H54 (cell line): ENCODE measurements around the gene TMED1.

Source experiments
- DNase-seq: peaks from one replicate; pipeline ENCODE4 v3.0.0; 2011; ENCODE audit warnings: low spot score, mixed read lengths; ENCODE audit not compliant: insufficient read length
- FAIRE-seq: peaks from 3 replicates; lab custom pipeline; 2011; peaks lifted over from hg19 to GRCh38; lab: Jason Lieb, UNC
- POLR2A ChIP-seq: IDR thresholded peaks from 2 replicates; pipeline ENCODE4 v1.6.1; 2011; ENCODE audit warnings: low read depth, mild to moderate bottlenecking, low read length

TMED1 gene

GRCh38 chr19:10831987-10832938, 3.7 kb downstream of the TMED1 start:
- FAIRE-seq (no peak), DNase-seq (no peak)
- no peak for TF ChIP-seq POLR2A

- no peak for FAIRE-seq
- DNase-seq, result no peak
- TF ChIP-seq POLR2A, result no peak
These were observed 4.9 kb downstream of the TMED1 start for GRCh38 chr19:10830931-10831779.

GRCh38 chr19:10830370-10830769, 5.6 kb downstream of the TMED1 start:
- TF ChIP-seq POLR2A, result no peak
- DNase-seq, result no peak
- no peak for FAIRE-seq

GRCh38 chr19:10829967-10830366, 6.0 kb downstream of the TMED1 start:
- FAIRE-seq, result no peak

GRCh38 chr19:10828981-10829821, 6.8 kb downstream of the TMED1 start:
- FAIRE-seq, result no peak

More at GRCh38 chr19:10829967-10830366, 6.0 kb downstream of the TMED1 start:
- no peak for TF ChIP-seq POLR2A
- no peak for DNase-seq

GRCh38 chr19:10826846-10827245, 9.2 kb downstream of the TMED1 start:
- FAIRE-seq (no peak), DNase-seq (no peak)
- no peak for TF ChIP-seq POLR2A

More at GRCh38 chr19:10828981-10829821, 6.8 kb downstream of the TMED1 start:
- TF ChIP-seq POLR2A, result no peak
- DNase-seq, result no peak

GRCh38 chr19:10826231-10826630, 9.8 kb downstream of the TMED1 start:
- no peak for DNase-seq
- no peak for TF ChIP-seq POLR2A
- FAIRE-seq, result no peak

- no peak for DNase-seq
- TF ChIP-seq POLR2A, result no peak
- FAIRE-seq, result no peak
These were observed 12.3 kb downstream of the TMED1 start for GRCh38 chr19:10823690-10824089.

- DNase-seq (no peak), FAIRE-seq (no peak)
- TF ChIP-seq POLR2A, result no peak
These were observed 15.8 kb downstream of the TMED1 start for GRCh38 chr19:10820173-10820572.

GRCh38 chr19:10819124-10820060, 16.6 kb downstream of the TMED1 start:
- DNase-seq, result no peak
- FAIRE-seq, result no peak

GRCh38 chr19:10818301-10819123, 17.5 kb downstream of the TMED1 start:
- FAIRE-seq, result no peak
- no peak for DNase-seq
- TF ChIP-seq POLR2A, result no peak

More at GRCh38 chr19:10819124-10820060, 16.6 kb downstream of the TMED1 start:
- no peak for TF ChIP-seq POLR2A
